ENCODE measurements around the gene KASH5.

KASH5 gene

DNA sequence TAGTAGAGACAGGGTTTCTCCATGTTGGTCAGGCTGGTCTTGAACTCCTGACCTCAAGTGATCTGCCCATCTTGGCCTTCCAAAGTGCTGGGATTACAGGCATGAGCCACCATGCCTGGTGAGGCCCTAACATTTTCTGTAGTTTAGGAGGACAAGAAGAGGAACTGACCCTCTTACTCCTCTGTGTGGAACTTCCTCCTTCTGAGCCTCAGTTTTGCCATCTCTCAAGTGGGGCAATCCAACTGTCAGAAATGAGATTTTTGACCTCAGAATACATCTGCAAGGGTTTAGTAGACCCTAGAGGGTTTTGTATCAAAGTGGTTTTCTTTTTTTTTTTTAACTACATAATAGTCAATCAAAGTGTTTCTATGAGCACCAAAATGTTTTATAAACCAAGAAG is 21.9 kb upstream of the KASH5 start:
- no peak overlapping the region for H3K4me3 ChIP-seq (ENCODE audit: low read depth, low read length)
- H3K9me3 ChIP-seq (ENCODE audit: control insufficient read depth, insufficient read depth, low read depth, low read length) = no peaks in the 10 kb centered on the region
- POLR2A ChIA-PET = no interaction called here
- TF ChIP-seq ZNF654 (tag by site-specific recombination; IDR thresholded peaks at IDR 0.05; ENCODE audit: low read depth) (no peak), ZBTB17 (tag by site-specific recombination; IDR thresholded peaks at IDR 0.05) (no peak), ZNF610 (tag by site-specific recombination; IDR thresholded peaks at IDR 0.05; ENCODE audit: borderline replicate concordance) (no peak), ZNF558 (tag by site-specific recombination; IDR thresholded peaks at IDR 0.05) (no peak), ZNF426 (tag by site-specific recombination; IDR thresholded peaks at IDR 0.05) (no peak)
- TF ChIP-seq, protein P1, sequence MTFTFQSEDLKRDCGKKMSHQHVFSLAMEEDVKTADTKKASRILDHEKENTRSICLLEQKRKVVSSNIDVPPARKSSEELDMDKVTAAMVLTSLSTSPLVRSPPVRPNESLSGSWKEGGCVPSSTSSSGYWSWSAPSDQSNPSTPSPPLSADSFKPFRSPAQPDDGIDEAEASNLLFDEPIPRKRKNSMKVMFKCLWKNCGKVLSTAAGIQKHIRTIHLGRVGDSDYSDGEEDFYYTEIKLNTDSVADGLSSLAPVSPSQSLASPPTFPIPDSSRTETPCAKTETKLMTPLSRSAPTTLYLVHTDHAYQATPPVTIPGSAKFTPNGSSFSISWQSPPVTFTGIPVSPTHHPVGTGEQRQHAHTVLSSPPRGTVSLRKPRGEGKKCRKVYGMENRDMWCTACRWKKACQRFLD (tag by site-specific recombination; IDR thresholded peaks at IDR 0.05) = no peak
- TF ChIP-seq, protein P2, sequence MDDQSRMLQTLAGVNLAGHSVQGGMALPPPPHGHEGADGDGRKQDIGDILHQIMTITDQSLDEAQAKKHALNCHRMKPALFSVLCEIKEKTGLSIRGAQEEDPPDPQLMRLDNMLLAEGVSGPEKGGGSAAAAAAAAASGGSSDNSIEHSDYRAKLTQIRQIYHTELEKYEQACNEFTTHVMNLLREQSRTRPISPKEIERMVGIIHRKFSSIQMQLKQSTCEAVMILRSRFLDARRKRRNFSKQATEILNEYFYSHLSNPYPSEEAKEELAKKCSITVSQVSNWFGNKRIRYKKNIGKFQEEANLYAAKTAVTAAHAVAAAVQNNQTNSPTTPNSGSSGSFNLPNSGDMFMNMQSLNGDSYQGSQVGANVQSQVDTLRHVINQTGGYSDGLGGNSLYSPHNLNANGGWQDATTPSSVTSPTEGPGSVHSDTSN (CRISPR knock-in tag; IDR thresholded peaks at IDR 0.05) = no peak
- TF ChIP-seq, protein P3, sequence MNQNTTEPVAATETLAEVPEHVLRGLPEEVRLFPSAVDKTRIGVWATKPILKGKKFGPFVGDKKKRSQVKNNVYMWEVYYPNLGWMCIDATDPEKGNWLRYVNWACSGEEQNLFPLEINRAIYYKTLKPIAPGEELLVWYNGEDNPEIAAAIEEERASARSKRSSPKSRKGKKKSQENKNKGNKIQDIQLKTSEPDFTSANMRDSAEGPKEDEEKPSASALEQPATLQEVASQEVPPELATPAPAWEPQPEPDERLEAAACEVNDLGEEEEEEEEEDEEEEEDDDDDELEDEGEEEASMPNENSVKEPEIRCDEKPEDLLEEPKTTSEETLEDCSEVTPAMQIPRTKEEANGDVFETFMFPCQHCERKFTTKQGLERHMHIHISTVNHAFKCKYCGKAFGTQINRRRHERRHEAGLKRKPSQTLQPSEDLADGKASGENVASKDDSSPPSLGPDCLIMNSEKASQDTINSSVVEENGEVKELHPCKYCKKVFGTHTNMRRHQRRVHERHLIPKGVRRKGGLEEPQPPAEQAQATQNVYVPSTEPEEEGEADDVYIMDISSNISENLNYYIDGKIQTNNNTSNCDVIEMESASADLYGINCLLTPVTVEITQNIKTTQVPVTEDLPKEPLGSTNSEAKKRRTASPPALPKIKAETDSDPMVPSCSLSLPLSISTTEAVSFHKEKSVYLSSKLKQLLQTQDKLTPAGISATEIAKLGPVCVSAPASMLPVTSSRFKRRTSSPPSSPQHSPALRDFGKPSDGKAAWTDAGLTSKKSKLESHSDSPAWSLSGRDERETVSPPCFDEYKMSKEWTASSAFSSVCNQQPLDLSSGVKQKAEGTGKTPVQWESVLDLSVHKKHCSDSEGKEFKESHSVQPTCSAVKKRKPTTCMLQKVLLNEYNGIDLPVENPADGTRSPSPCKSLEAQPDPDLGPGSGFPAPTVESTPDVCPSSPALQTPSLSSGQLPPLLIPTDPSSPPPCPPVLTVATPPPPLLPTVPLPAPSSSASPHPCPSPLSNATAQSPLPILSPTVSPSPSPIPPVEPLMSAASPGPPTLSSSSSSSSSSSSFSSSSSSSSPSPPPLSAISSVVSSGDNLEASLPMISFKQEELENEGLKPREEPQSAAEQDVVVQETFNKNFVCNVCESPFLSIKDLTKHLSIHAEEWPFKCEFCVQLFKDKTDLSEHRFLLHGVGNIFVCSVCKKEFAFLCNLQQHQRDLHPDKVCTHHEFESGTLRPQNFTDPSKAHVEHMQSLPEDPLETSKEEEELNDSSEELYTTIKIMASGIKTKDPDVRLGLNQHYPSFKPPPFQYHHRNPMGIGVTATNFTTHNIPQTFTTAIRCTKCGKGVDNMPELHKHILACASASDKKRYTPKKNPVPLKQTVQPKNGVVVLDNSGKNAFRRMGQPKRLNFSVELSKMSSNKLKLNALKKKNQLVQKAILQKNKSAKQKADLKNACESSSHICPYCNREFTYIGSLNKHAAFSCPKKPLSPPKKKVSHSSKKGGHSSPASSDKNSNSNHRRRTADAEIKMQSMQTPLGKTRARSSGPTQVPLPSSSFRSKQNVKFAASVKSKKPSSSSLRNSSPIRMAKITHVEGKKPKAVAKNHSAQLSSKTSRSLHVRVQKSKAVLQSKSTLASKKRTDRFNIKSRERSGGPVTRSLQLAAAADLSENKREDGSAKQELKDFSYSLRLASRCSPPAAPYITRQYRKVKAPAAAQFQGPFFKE (tag by site-specific recombination; IDR thresholded peaks at IDR 0.05; ENCODE audit: borderline replicate concordance) = no peak
- TF ChIP-seq, protein P4, sequence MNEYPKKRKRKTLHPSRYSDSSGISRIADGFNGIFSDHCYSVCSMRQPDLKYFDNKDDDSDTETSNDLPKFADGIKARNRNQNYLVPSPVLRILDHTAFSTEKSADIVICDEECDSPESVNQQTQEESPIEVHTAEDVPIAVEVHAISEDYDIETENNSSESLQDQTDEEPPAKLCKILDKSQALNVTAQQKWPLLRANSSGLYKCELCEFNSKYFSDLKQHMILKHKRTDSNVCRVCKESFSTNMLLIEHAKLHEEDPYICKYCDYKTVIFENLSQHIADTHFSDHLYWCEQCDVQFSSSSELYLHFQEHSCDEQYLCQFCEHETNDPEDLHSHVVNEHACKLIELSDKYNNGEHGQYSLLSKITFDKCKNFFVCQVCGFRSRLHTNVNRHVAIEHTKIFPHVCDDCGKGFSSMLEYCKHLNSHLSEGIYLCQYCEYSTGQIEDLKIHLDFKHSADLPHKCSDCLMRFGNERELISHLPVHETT (tag by site-specific recombination; IDR thresholded peaks at IDR 0.05) = no peak
- TF ChIP-seq, protein P5, sequence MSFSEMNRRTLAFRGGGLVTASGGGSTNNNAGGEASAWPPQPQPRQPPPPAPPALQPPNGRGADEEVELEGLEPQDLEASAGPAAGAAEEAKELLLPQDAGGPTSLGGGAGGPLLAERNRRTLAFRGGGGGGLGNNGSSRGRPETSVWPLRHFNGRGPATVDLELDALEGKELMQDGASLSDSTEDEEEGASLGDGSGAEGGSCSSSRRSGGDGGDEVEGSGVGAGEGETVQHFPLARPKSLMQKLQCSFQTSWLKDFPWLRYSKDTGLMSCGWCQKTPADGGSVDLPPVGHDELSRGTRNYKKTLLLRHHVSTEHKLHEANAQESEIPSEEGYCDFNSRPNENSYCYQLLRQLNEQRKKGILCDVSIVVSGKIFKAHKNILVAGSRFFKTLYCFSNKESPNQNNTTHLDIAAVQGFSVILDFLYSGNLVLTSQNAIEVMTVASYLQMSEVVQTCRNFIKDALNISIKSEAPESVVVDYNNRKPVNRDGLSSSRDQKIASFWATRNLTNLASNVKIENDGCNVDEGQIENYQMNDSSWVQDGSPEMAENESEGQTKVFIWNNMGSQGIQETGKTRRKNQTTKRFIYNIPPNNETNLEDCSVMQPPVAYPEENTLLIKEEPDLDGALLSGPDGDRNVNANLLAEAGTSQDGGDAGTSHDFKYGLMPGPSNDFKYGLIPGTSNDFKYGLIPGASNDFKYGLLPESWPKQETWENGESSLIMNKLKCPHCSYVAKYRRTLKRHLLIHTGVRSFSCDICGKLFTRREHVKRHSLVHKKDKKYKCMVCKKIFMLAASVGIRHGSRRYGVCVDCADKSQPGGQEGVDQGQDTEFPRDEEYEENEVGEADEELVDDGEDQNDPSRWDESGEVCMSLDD (tag by site-specific recombination; IDR thresholded peaks at IDR 0.05) = no peak
- TF ChIP-seq, protein P6, sequence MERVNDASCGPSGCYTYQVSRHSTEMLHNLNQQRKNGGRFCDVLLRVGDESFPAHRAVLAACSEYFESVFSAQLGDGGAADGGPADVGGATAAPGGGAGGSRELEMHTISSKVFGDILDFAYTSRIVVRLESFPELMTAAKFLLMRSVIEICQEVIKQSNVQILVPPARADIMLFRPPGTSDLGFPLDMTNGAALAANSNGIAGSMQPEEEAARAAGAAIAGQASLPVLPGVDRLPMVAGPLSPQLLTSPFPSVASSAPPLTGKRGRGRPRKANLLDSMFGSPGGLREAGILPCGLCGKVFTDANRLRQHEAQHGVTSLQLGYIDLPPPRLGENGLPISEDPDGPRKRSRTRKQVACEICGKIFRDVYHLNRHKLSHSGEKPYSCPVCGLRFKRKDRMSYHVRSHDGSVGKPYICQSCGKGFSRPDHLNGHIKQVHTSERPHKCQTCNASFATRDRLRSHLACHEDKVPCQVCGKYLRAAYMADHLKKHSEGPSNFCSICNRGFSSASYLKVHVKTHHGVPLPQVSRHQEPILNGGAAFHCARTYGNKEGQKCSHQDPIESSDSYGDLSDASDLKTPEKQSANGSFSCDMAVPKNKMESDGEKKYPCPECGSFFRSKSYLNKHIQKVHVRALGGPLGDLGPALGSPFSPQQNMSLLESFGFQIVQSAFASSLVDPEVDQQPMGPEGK (tag by site-specific recombination; IDR thresholded peaks at IDR 0.05) = no peak
- H3K36me3 ChIP-seq (ENCODE audit: control insufficient read depth in 2 of 2, insufficient read depth in 1 of 2, low read length in 2 of 2) = no peaks in the 10 kb centered on the region
- CTCF ChIA-PET = interaction anchor here (1.6 kb wide), 1 partner anchor 65 kb away, joined by 9 read pairs; no protein-coding TSS in a partner anchor
- H3K27ac ChIP-seq (ENCODE audit: extremely low read depth, low read depth, low read length) = no peak overlapping the region
- peaks cover 13% of the 10 kb centered on the region for H3K4me1 ChIP-seq (ENCODE audit: control insufficient read depth, insufficient read depth, low read length)

Data from HEK293 (cell line).